Muscle layer of duodenum (tissue), 2 donors: Measurements from ENCODE around the gene KAZN.

Experiments
- H3K27ac ChIP-seq: one replicate; pipeline ENCODE4 v1.7.0; 2013; ENCODE audit warnings: mild to moderate bottlenecking, low read length
- H3K27me3 ChIP-seq: one replicate; pipeline ENCODE4 v1.7.0; 2013; ENCODE audit warnings: low read depth, mild to moderate bottlenecking, control low read depth, low read length
- H3K36me3 ChIP-seq, 2 donors: one replicate each; pipeline ENCODE4 v1.7.0; 2013; ENCODE audit warnings: low read length in 2 of 2, control low read depth in 1 of 2, mild to moderate bottlenecking in 1 of 2; ENCODE audit not compliant: insufficient read depth in 2 of 2, control insufficient read depth in 1 of 2
- H3K4me1 ChIP-seq, 2 donors: one replicate each; pipeline ENCODE4 v1.7.0; 2013; ENCODE audit warnings: low read length in 2 of 2, mild to moderate bottlenecking in 2 of 2, control low read depth in 1 of 2, moderate library complexity in 1 of 2; ENCODE audit not compliant: insufficient read depth in 2 of 2, control insufficient read depth in 1 of 2
- H3K4me3 ChIP-seq, 2 donors: one replicate each; pipeline ENCODE4 v1.7.0; 2013; ENCODE audit warnings: low read length in 2 of 2, low read depth in 1 of 2, mild to moderate bottlenecking in 1 of 2
- H3K9me3 ChIP-seq, 2 donors: one replicate each; pipeline ENCODE4 v1.7.0; 2013; ENCODE audit warnings: low read length in 2 of 2, control low read depth in 1 of 2, mild to moderate bottlenecking in 1 of 2; ENCODE audit not compliant: control insufficient read depth in 1 of 2
- donor health status: healthy.

Gene KAZN

GRCh38 chr1:15113146-15113545 is 514.7 kb downstream of the KAZN start:
- Histone ChIP-seq H3K9me3 (no peaks in the 10 kb centered on the region), H3K36me3 (peaks cover 0 to 3% of the 10 kb centered on the region in 2 donors), H3K4me1 (no peaks in the 10 kb centered on the region), H3K27ac (no peak overlapping the region), H3K27me3 (no peaks in the 10 kb centered on the region), H3K4me3 (no peak overlapping the region)

GRCh38 chr1:15114884-15115283 is 516.4 kb downstream of the KAZN start:
- Histone ChIP-seq H3K27me3 (no peaks in the 10 kb centered on the region), H3K9me3 (no peaks in the 10 kb centered on the region), H3K36me3 (peaks cover 0 to 3% of the 10 kb centered on the region in 2 donors), H3K4me1 (no peaks in the 10 kb centered on the region), H3K27ac (no peak overlapping the region), H3K4me3 (no peak overlapping the region)

GRCh38 chr1:15115542-15116330 is 517.3 kb downstream of the KAZN start:
- H3K9me3 ChIP-seq = no peaks in the 10 kb centered on the region
- no peak overlapping the region for H3K27ac ChIP-seq
- peaks cover 0 to 3% of the 10 kb centered on the region in 2 donors for H3K36me3 ChIP-seq
- H3K4me3 ChIP-seq = no peak overlapping the region
- no peaks in the 10 kb centered on the region for H3K4me1 ChIP-seq
- H3K27me3 ChIP-seq = no peaks in the 10 kb centered on the region

- Histone ChIP-seq H3K27ac (no peak overlapping the region), H3K4me3 (no peak overlapping the region), H3K9me3 (no peaks in the 10 kb centered on the region), H3K4me1 (no peaks in the 10 kb centered on the region), H3K27me3 (no peaks in the 10 kb centered on the region), H3K36me3 (peaks cover 0 to 3% of the 10 kb centered on the region in 2 donors)
Observed at GRCh38 chr1:15116966-15117365, 518.5 kb downstream of the KAZN start.

- no peak overlapping the region for H3K4me3 ChIP-seq
- H3K4me1 ChIP-seq = no peaks in the 10 kb centered on the region
- H3K9me3 ChIP-seq = no peaks in the 10 kb centered on the region
- H3K36me3 ChIP-seq = peaks cover 0 to 3% of the 10 kb centered on the region in 2 donors
- no peak overlapping the region for H3K27ac ChIP-seq
- no peaks in the 10 kb centered on the region for H3K27me3 ChIP-seq
Observed at GRCh38 chr1:15117671-15118325, 519.3 kb downstream of the KAZN start.

GRCh38 chr1:15118579-15118978 is 520.1 kb downstream of the KAZN start:
- no peak overlapping the region for H3K27ac ChIP-seq
- no peaks in the 10 kb centered on the region for H3K27me3 ChIP-seq
- H3K4me3 ChIP-seq = no peak overlapping the region
- no peaks in the 10 kb centered on the region for H3K9me3 ChIP-seq
- H3K4me1 ChIP-seq = no peaks in the 10 kb centered on the region
- peaks cover 0 to 3% of the 10 kb centered on the region in 2 donors for H3K36me3 ChIP-seq

GRCh38 chr1:15120251-15120945 is 521.9 kb downstream of the KAZN start:
- no peak overlapping the region for H3K27ac ChIP-seq
- H3K4me3 ChIP-seq = no peak overlapping the region
- H3K4me1 ChIP-seq = no peaks in the 10 kb centered on the region

GRCh38 chr1:15122331-15122730 is 523.8 kb downstream of the KAZN start:
- H3K36me3 ChIP-seq = no peaks in the 10 kb centered on the region
- H3K4me1 ChIP-seq = no peaks in the 10 kb centered on the region
- H3K4me3 ChIP-seq = no peak overlapping the region
- no peaks in the 10 kb centered on the region for H3K9me3 ChIP-seq
- no peak overlapping the region for H3K27ac ChIP-seq
- H3K27me3 ChIP-seq = no peaks in the 10 kb centered on the region

More at GRCh38 chr1:15120251-15120945, 521.9 kb downstream of the KAZN start:
- Histone ChIP-seq H3K9me3 (no peaks in the 10 kb centered on the region), H3K27me3 (no peaks in the 10 kb centered on the region), H3K36me3 (no peaks in the 10 kb centered on the region)

- no peak overlapping the region for H3K27ac ChIP-seq
- H3K36me3 ChIP-seq = no peaks in the 10 kb centered on the region
- no peaks in the 10 kb centered on the region for H3K4me1 ChIP-seq
- no peaks in the 10 kb centered on the region for H3K9me3 ChIP-seq
- H3K27me3 ChIP-seq = no peaks in the 10 kb centered on the region
- no peak overlapping the region for H3K4me3 ChIP-seq
Observed at GRCh38 chr1:15123270-15123669, 524.8 kb downstream of the KAZN start.

- H3K4me3 ChIP-seq = no peak overlapping the region
- no peaks in the 10 kb centered on the region for H3K36me3 ChIP-seq
- H3K9me3 ChIP-seq = no peaks in the 10 kb centered on the region
- no peaks in the 10 kb centered on the region for H3K27me3 ChIP-seq
- no peaks in the 10 kb centered on the region for H3K4me1 ChIP-seq
- H3K27ac ChIP-seq = no peak overlapping the region
Observed at GRCh38 chr1:15123925-15124324, 525.4 kb downstream of the KAZN start.

GRCh38 chr1:15124362-15125100 is 526.0 kb downstream of the KAZN start:
- H3K9me3 ChIP-seq = no peaks in the 10 kb centered on the region
- H3K27me3 ChIP-seq = no peaks in the 10 kb centered on the region
- H3K36me3 ChIP-seq = no peaks in the 10 kb centered on the region
- no peaks in the 10 kb centered on the region for H3K4me1 ChIP-seq
- no peak overlapping the region for H3K4me3 ChIP-seq
- H3K27ac ChIP-seq = no peak overlapping the region
